Neural crest cell (in vitro differentiated cells): ENCODE measurements around the gene ABHD8. TPM values are rescaled to one million over a fixed set of nuclear protein-coding genes. Genes with fewer than 3 reads are reported as not detected.
A peak's percentile ranks its signal among the peaks of the same experiment; 100 is the strongest.
"Not testable (repeated sequence)": the region's sequence is repeated elsewhere in the genome, so short reads cannot be mapped to it uniquely, and the experiment has no call there.

Experiments used
- DNase-seq: peaks from one replicate; pipeline ENCODE4 v3.0.0; 2021; ENCODE audit warnings: low read depth, mixed read lengths, low spot score
- H3K27ac Mint-ChIP-seq: one replicate; pipeline ENCODE4 v1.8.0; 2021; ENCODE audit warnings: mild to moderate bottlenecking, mixed read lengths; ENCODE audit not compliant: unreplicated experiment
- H3K27me3 Mint-ChIP-seq: 2 replicates; pipeline ENCODE4 v1.8.0; 2021; ENCODE audit warnings: low read depth, mild to moderate bottlenecking, mixed read lengths
- H3K36me3 Mint-ChIP-seq: 2 replicates; pipeline ENCODE4 v1.8.0; 2021; ENCODE audit warnings: low read depth, mild to moderate bottlenecking, mixed read lengths
- H3K4me1 Mint-ChIP-seq: 2 replicates; pipeline ENCODE4 v1.8.0; 2021; ENCODE audit warnings: mixed read lengths
- H3K4me3 Mint-ChIP-seq: one replicate; pipeline ENCODE4 v1.8.0; 2021; ENCODE audit warnings: mild to moderate bottlenecking, mixed read lengths
- H3K9me3 Mint-ChIP-seq: 2 replicates; pipeline ENCODE4 v1.8.0; 2021; ENCODE audit warnings: mixed read lengths
- total RNA-seq: library from RNA; stranded (reverse); gene quantifications from 2 replicates; pipeline ENCODE4 v1.2.1, GENCODE V29; 2021
- TF ChIP-seq, protein P1 (sequence below): fragments of 200-600 bp; sonication (generic); conservative IDR thresholded peaks from 2 replicates; pipeline ENCODE4 v1.5.0; 2021; ENCODE audit warnings: antibody characterized with exemption, mild to moderate bottlenecking

Gene ABHD8
- total RNA-seq, 1 donor from 2014 or later: 8.5 TPM

- H3K27ac Mint-ChIP-seq: peak overlapping the region; percentile 83
- peak overlapping the region; percentile 57 for H3K4me3 Mint-ChIP-seq
- DNase-seq: no peak
- no peaks in the 10 kb centered on the region for H3K9me3 Mint-ChIP-seq
- H3K27me3 Mint-ChIP-seq: peaks cover 3% of the 10 kb centered on the region
- TF ChIP-seq, protein P1, sequence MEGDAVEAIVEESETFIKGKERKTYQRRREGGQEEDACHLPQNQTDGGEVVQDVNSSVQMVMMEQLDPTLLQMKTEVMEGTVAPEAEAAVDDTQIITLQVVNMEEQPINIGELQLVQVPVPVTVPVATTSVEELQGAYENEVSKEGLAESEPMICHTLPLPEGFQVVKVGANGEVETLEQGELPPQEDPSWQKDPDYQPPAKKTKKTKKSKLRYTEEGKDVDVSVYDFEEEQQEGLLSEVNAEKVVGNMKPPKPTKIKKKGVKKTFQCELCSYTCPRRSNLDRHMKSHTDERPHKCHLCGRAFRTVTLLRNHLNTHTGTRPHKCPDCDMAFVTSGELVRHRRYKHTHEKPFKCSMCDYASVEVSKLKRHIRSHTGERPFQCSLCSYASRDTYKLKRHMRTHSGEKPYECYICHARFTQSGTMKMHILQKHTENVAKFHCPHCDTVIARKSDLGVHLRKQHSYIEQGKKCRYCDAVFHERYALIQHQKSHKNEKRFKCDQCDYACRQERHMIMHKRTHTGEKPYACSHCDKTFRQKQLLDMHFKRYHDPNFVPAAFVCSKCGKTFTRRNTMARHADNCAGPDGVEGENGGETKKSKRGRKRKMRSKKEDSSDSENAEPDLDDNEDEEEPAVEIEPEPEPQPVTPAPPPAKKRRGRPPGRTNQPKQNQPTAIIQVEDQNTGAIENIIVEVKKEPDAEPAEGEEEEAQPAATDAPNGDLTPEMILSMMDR: no peak
- peaks cover 11% of the 10 kb centered on the region for H3K36me3 Mint-ChIP-seq
- peaks cover 19% of the 10 kb centered on the region for H3K4me1 Mint-ChIP-seq
Measured at GRCh38 chr19:17300992-17301619, 2.1 kb downstream of the ABHD8 start.

GRCh38 chr19:17296976-17297375 is 6.2 kb downstream of the ABHD8 start:
- H3K27me3 Mint-ChIP-seq: no peaks in the 10 kb centered on the region
- no peaks in the 10 kb centered on the region for H3K9me3 Mint-ChIP-seq
- H3K36me3 Mint-ChIP-seq: peaks cover 11% of the 10 kb centered on the region
- H3K4me1 Mint-ChIP-seq: peaks cover 6% of the 10 kb centered on the region
- H3K27ac Mint-ChIP-seq: no peak overlapping the region
- no peak overlapping the region for H3K4me3 Mint-ChIP-seq
- DNase-seq: no peak
- TF ChIP-seq, protein P1: no peak

DNA sequence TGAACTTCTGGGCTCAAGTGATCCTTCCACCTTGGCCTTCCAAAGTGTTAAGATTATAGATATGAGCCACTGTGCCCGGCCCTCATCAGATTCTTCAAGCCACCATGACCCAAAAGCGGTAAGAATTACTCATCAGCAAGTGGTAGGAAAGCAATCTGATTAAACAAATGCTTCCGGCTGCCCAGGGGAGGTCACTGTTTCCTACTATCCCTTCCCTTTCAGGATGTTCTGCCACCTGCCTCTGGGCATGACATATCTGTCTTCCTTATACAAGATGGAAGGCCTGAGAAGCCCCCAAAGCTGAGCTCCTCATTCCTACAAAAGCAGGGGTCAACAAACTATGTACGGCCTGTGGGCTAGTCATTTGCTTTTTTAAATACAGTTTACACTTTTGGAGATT is 7.0 kb downstream of the ABHD8 start:
- DNase-seq: no peak
- H3K9me3 Mint-ChIP-seq: no peaks in the 10 kb centered on the region
- peaks cover 11% of the 10 kb centered on the region for H3K36me3 Mint-ChIP-seq
- TF ChIP-seq, protein P1: no peak
- H3K27me3 Mint-ChIP-seq: no peaks in the 10 kb centered on the region
- peaks cover 9% of the 10 kb centered on the region for H3K4me1 Mint-ChIP-seq
- H3K27ac Mint-ChIP-seq: no peak overlapping the region
- no peak overlapping the region for H3K4me3 Mint-ChIP-seq

DNA sequence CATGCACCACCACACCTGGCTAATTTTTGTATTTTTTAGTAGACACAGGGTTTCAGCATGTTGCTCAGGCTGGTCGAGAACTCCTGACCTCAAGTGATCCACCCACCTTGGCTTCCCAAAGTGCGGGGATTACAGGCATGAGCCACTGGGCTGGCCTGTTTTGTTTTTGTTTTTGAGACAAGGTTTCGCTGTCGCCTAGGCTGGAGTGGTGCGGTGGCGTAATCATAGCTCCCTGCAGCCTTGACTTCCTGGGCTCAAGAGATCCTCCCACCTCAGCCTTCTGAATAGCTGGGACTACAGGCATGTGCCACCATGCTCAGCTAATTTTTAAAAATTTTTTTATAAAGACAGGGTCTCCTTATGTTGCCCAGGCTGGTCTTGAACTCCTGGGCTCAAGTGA is 7.7 kb downstream of the ABHD8 start:
- H3K36me3 Mint-ChIP-seq: peaks cover 11% of the 10 kb centered on the region
- H3K27ac Mint-ChIP-seq, H3K27me3 Mint-ChIP-seq, DNase-seq, H3K9me3 Mint-ChIP-seq, H3K4me3 Mint-ChIP-seq, H3K4me1 Mint-ChIP-seq: not testable (repeated sequence)

- H3K27me3 Mint-ChIP-seq: peaks cover 6% of the 10 kb centered on the region
- peak; percentile 37 for DNase-seq
- peaks cover 11% of the 10 kb centered on the region for H3K36me3 Mint-ChIP-seq
- peaks cover 12% of the 10 kb centered on the region for H3K4me1 Mint-ChIP-seq
- TF ChIP-seq, protein P1: no peak
- peak overlapping the region; percentile 47 for H3K4me3 Mint-ChIP-seq
- no peaks in the 10 kb centered on the region for H3K9me3 Mint-ChIP-seq
- H3K27ac Mint-ChIP-seq: no peak overlapping the region
Measured at GRCh38 chr19:17294051-17294891, 9.0 kb downstream of the ABHD8 start.

DNA sequence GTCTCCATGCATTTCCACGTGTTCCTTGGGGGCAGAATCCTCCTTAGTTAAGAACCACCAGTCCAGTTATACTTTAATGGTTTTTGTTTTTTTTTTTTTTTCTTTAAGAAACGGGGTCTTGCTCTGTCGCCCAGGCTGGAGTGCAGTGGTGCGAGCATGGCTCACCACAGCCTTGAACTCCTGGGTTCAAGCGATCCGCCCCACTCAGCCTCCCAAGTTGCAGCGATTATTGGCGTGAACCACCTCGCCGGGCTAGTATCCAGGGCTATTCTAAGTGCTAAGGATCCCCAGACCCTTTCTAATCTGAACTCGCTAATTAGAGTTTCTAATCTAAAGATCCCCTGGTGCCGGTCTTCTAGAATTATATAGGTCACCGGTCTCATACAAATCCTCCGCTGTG is 9.6 kb downstream of the ABHD8 start:
- Mint-ChIP-seq H3K27me3 (peaks cover 6% of the 10 kb centered on the region), H3K27ac (no peak overlapping the region), H3K4me3 (peak overlapping the region; percentile 47), H3K9me3 (no peaks in the 10 kb centered on the region), H3K4me1 (peaks cover 12% of the 10 kb centered on the region), H3K36me3 (peaks cover 8% of the 10 kb centered on the region)
- no peak for DNase-seq
- TF ChIP-seq, protein P1: no peak
